ENCODE data around the gene EPRS1. TPM values are rescaled to one million over a fixed set of nuclear protein-coding genes. Genes with fewer than 3 reads are reported as not detected.

EPRS1 gene
- total and polyA plus RNA-seq, 2 of the 13 experiments (the other 11 are each of a cell fraction or from before 2014, with no cell fraction given): 86.1 to 124 TPM

- TF ChIP-seq, protein P1, sequence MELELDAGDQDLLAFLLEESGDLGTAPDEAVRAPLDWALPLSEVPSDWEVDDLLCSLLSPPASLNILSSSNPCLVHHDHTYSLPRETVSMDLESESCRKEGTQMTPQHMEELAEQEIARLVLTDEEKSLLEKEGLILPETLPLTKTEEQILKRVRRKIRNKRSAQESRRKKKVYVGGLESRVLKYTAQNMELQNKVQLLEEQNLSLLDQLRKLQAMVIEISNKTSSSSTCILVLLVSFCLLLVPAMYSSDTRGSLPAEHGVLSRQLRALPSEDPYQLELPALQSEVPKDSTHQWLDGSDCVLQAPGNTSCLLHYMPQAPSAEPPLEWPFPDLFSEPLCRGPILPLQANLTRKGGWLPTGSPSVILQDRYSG (CRISPR knock-in tag; IDR thresholded peaks at IDR 0.05): no peak
- TF ChIP-seq ZNF619 (CRISPR knock-in tag; IDR thresholded peaks at IDR 0.05) (no peak), TP53 (CRISPR knock-in tag; conservative IDR thresholded peaks at IDR 0.05) (no peak), ZFP37 (CRISPR knock-in tag; IDR thresholded peaks at IDR 0.05; ENCODE audit: borderline replicate concordance) (no peak), BORCS8-MEF2B (CRISPR knock-in tag; IDR thresholded peaks at IDR 0.05) (no peak), ZNF354B (CRISPR knock-in tag; IDR thresholded peaks at IDR 0.05) (no peak), ZNF83 (CRISPR knock-in tag; IDR thresholded peaks at IDR 0.05; ENCODE audit: borderline replicate concordance) (no peak), GABPB1 (CRISPR knock-in tag; IDR thresholded peaks at IDR 0.05) (peak; percentile 45; the same call in 1 of the 2 replicates), TOE1 (CRISPR knock-in tag; IDR thresholded peaks at IDR 0.05) (no peak), ZNF569 (CRISPR knock-in tag; IDR thresholded peaks at IDR 0.05; ENCODE audit: borderline replicate concordance) (no peak), ZNF816 (CRISPR knock-in tag; IDR thresholded peaks at IDR 0.05; ENCODE audit: borderline replicate concordance) (no peak), PAWR (CRISPR knock-in tag; IDR thresholded peaks at IDR 0.05; ENCODE audit: borderline replicate concordance) (no peak), ZNF563 (CRISPR knock-in tag; IDR thresholded peaks at IDR 0.05) (no peak), TBX3 (IDR thresholded peaks at IDR 0.05; ENCODE audit: borderline replicate concordance) (no peak), ZNF598 (CRISPR knock-in tag; IDR thresholded peaks at IDR 0.05; ENCODE audit: borderline replicate concordance) (no peak), PAXIP1 (CRISPR knock-in tag; conservative IDR thresholded peaks at IDR 0.05) (no peak), ATF7 (IDR thresholded peaks at IDR 0.05) (no peak), ATF7 (CRISPR knock-in tag; IDR thresholded peaks at IDR 0.05) (no peak)
- TF ChIP-seq, protein P2, sequence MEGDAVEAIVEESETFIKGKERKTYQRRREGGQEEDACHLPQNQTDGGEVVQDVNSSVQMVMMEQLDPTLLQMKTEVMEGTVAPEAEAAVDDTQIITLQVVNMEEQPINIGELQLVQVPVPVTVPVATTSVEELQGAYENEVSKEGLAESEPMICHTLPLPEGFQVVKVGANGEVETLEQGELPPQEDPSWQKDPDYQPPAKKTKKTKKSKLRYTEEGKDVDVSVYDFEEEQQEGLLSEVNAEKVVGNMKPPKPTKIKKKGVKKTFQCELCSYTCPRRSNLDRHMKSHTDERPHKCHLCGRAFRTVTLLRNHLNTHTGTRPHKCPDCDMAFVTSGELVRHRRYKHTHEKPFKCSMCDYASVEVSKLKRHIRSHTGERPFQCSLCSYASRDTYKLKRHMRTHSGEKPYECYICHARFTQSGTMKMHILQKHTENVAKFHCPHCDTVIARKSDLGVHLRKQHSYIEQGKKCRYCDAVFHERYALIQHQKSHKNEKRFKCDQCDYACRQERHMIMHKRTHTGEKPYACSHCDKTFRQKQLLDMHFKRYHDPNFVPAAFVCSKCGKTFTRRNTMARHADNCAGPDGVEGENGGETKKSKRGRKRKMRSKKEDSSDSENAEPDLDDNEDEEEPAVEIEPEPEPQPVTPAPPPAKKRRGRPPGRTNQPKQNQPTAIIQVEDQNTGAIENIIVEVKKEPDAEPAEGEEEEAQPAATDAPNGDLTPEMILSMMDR (CRISPR knock-in tag; IDR thresholded peaks at IDR 0.05): no peak
- TF ChIP-seq, protein P3, sequence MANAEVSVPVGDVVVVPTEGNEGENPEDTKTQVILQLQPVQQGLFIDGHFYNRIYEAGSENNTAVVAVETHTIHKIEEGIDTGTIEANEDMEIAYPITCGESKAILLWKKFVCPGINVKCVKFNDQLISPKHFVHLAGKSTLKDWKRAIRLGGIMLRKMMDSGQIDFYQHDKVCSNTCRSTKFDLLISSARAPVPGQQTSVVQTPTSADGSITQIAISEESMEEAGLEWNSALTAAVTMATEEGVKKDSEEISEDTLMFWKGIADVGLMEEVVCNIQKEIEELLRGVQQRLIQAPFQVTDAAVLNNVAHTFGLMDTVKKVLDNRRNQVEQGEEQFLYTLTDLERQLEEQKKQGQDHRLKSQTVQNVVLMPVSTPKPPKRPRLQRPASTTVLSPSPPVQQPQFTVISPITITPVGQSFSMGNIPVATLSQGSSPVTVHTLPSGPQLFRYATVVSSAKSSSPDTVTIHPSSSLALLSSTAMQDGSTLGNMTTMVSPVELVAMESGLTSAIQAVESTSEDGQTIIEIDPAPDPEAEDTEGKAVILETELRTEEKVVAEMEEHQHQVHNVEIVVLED (CRISPR knock-in tag; IDR thresholded peaks at IDR 0.05; ENCODE audit: borderline replicate concordance): no peak
Observed at GRCh38 chr1:220045356-220046051, 801 bp downstream of the EPRS1 start (continued).
